A673 (cell line): Measurements from ENCODE around the gene FOXJ3. TPM values are rescaled to one million over a fixed set of nuclear protein-coding genes. Genes with fewer than 3 reads are reported as not detected.

Experiments
- BruUV-seq: library from RNA; stranded (reverse); fragments of 400-500 nt; replicated peaks from 2 replicates; lab custom pipeline; 2021; lab: Mats Ljungman, UMichigan
- CTCF ChIA-PET: fragments of 300-600 bp; sonication (Branson Sonifier 250); formaldehyde crosslinking; loops from one replicate; lab custom pipeline; 2022; ENCODE audit warnings: antibody characterized with exemption; lab: Charles Lee
- POLR2A ChIA-PET: fragments of 300-600 bp; sonication (Branson Sonifier 250); formaldehyde crosslinking; loops from one replicate; lab custom pipeline; 2022; ENCODE audit warnings: antibody characterized with exemption; ENCODE audit not compliant: low non-redundant PET; lab: Charles Lee
- DNase-seq: peaks from one replicate; pipeline ENCODE4 v3.0.0-alpha.2; 2015; ENCODE audit warnings: low spot score
- H3K27ac ChIP-seq: fragments of 200-600 bp; sonication (generic); 2 replicates; pipeline ENCODE4 v1.5.1; 2016; ENCODE audit warnings: mixed run types, low read depth, mild to moderate bottlenecking, mixed read lengths, antibody characterized with exemption, low read length; ENCODE audit not compliant: poor library complexity, severe bottlenecking
- H3K27me3 ChIP-seq: fragments of 200-600 bp; sonication (generic); replicated peaks from 2 replicates; pipeline ENCODE4 v1.6.1; 2017; ENCODE audit warnings: mixed run types, low read depth, mild to moderate bottlenecking, mixed read lengths, antibody characterized with exemption, low read length; ENCODE audit not compliant: insufficient read depth, poor library complexity
- H3K36me3 ChIP-seq: fragments of 200-600 bp; sonication (generic); 2 replicates; pipeline ENCODE4 v1.6.1; 2016; ENCODE audit warnings: mixed run types, mild to moderate bottlenecking, mixed read lengths, antibody characterized with exemption, low read length; ENCODE audit not compliant: insufficient read depth, poor library complexity, severe bottlenecking
- H3K4me1 ChIP-seq: fragments of 200-600 bp; sonication (generic); 2 replicates; pipeline ENCODE4 v1.6.1; 2017; ENCODE audit warnings: mixed run types, mild to moderate bottlenecking, mixed read lengths, antibody characterized with exemption, low read length; ENCODE audit not compliant: insufficient read depth, poor library complexity, severe bottlenecking
- H3K4me3 ChIP-seq: fragments of 200-600 bp; sonication (generic); 2 replicates; pipeline ENCODE4 v1.5.1; 2016; ENCODE audit warnings: low read depth, mixed run types, mild to moderate bottlenecking, mixed read lengths, low read length; ENCODE audit not compliant: poor library complexity, severe bottlenecking
- H3K9me3 ChIP-seq: fragments of 200-600 bp; sonication (generic); 2 replicates; pipeline ENCODE4 v1.6.1; 2016; ENCODE audit warnings: mixed run types, low read depth, mild to moderate bottlenecking, mixed read lengths, antibody characterized with exemption, low read length; ENCODE audit not compliant: poor library complexity, severe bottlenecking
- EZH2 ChIP-seq: fragments of 200-600 bp; sonication (generic); IDR thresholded peaks from 2 replicates; pipeline ENCODE4 v1.6.1; 2017; ENCODE audit warnings: borderline replicate concordance, low read depth, mild to moderate bottlenecking, mixed read lengths, antibody characterized with exemption, low read length; ENCODE audit not compliant: poor library complexity, severe bottlenecking
- intact Hi-C: fragments of 100-400 bp; cut with micrococcal nuclease; formaldehyde crosslinking; loops from one replicate; pipeline ENCODE4 v1.10.0; 2022; ENCODE audit not compliant: unreplicated experiment
- total RNA-seq: library from RNA; stranded (reverse); gene quantifications from 2 replicates; pipeline ENCODE4 v1.2.3, GENCODE V29; 2021
- TF ChIP-seq, protein P1 (sequence below): fragments of 300-800, 200-600 bp; sonication (generic); conservative IDR thresholded peaks from 2 replicates; pipeline ENCODE4 v1.5.1; 2017; ENCODE audit warnings: low read depth, mild to moderate bottlenecking, antibody characterized with exemption, low read length, moderate library complexity, mixed read lengths

FOXJ3 gene
- total RNA-seq, 1 experiment from 2014 or later, result 57.9 TPM

DNA sequence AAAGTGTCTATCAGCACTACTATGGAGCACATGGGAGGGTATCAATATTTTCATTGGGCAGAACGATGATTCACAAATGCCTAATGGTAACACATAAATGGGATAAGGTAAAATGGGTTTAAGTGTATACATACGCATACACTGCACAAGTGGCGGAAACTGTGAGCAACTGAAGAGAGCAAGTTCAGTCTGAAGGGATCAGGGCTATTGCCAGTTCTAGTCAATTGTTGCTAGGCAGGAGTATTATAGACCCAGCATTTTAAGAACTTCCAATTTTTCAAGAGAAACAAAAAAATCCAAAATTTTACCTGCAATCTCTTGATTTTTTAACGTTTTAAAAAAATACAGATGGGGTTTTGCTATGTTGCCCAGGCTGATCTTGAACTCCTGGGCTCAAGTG, 23.1 kb downstream of the FOXJ3 start:
- no peak for TF ChIP-seq EZH2
- TF ChIP-seq, protein P1, sequence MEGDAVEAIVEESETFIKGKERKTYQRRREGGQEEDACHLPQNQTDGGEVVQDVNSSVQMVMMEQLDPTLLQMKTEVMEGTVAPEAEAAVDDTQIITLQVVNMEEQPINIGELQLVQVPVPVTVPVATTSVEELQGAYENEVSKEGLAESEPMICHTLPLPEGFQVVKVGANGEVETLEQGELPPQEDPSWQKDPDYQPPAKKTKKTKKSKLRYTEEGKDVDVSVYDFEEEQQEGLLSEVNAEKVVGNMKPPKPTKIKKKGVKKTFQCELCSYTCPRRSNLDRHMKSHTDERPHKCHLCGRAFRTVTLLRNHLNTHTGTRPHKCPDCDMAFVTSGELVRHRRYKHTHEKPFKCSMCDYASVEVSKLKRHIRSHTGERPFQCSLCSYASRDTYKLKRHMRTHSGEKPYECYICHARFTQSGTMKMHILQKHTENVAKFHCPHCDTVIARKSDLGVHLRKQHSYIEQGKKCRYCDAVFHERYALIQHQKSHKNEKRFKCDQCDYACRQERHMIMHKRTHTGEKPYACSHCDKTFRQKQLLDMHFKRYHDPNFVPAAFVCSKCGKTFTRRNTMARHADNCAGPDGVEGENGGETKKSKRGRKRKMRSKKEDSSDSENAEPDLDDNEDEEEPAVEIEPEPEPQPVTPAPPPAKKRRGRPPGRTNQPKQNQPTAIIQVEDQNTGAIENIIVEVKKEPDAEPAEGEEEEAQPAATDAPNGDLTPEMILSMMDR, result no peak
- H3K36me3 ChIP-seq, result no peaks in the 10 kb centered on the region
- ChIA-PET CTCF (no interaction called here), POLR2A (no interaction called here)
- H3K4me3 ChIP-seq, result no peak overlapping the region
- intact Hi-C loops, result no loop called here
- H3K27me3 ChIP-seq, result no peaks in the 10 kb centered on the region
- no TSS peak for BruUV-seq
- DNase-seq, result no peak
- H3K27ac ChIP-seq, result no peak overlapping the region
- peaks cover 14% of the 10 kb centered on the region for H3K4me1 ChIP-seq
- no peaks in the 10 kb centered on the region for H3K9me3 ChIP-seq

DNA sequence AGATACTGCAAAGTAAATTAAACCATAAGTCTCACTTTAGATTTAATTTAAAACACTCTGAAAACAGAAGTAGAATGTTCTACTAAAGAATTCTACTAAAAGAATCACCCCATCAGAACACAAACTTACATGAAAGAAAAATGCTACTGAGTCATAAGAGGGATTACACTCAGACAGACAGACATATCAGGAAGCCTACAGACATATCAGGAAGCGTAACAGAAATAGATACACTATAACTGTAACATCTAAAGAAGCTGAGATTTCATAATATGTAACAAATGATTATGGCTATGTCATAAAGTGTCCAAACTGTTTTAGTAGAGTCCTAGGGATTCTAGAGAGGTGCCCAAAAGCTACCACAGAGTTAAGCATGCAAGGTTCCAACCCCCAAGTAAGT, 23.9 kb downstream of the FOXJ3 start:
- CTCF ChIA-PET, result no interaction called here
- no peaks in the 10 kb centered on the region for H3K9me3 ChIP-seq
- H3K36me3 ChIP-seq, result no peaks in the 10 kb centered on the region
- no peak overlapping the region for H3K27ac ChIP-seq
- DNase-seq, result no peak
- BruUV-seq, result no TSS peak
- H3K4me1 ChIP-seq, result peaks cover 14% of the 10 kb centered on the region
- intact Hi-C loops, result no loop called here
- no peak overlapping the region for H3K4me3 ChIP-seq
- H3K27me3 ChIP-seq, result no peaks in the 10 kb centered on the region
- no peak for TF ChIP-seq EZH2
- TF ChIP-seq, protein P1, result no peak
- POLR2A ChIA-PET, result no interaction called here

DNA sequence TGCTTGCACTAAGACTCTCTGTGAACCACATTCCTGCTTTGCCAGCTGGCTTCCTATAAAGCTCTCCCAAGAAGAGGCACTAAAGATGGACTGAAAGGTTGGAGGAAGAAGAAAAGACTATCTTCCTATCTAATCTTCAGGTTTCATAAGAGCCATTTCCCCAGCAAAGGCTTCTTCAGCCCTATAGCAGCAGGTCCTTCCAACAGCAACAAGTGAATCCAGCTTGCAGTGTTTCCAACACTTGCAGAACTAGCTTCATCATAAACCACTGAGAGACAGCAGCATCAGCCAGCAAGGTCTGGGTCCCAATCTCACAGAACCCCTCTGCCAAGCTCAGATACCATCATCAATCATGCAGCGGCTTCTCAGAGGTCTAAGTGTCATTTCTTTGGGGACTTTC, 28.1 kb downstream of the FOXJ3 start:
- H3K27ac ChIP-seq, result no peak overlapping the region
- H3K36me3 ChIP-seq, result peaks cover 7% of the 10 kb centered on the region
- no peaks in the 10 kb centered on the region for H3K27me3 ChIP-seq
- TF ChIP-seq, protein P1, result no peak
- TF ChIP-seq EZH2, result no peak
- intact Hi-C loops, result no loop called here
- ChIA-PET POLR2A (interaction anchor here (0.6 kb wide), 1 partner anchor 31 kb away, joined by 5 read pairs; no protein-coding TSS in a partner anchor), CTCF (no interaction called here)
- no TSS peak for BruUV-seq
- no peak overlapping the region for H3K4me3 ChIP-seq
- no peaks in the 10 kb centered on the region for H3K4me1 ChIP-seq
- H3K9me3 ChIP-seq, result peaks cover 19% of the 10 kb centered on the region
- no peak for DNase-seq
